CD4-positive, alpha-beta T cell (primary cell): Measurements from ENCODE around the gene THPO. TPM values are rescaled to one million over a fixed set of nuclear protein-coding genes. Genes with fewer than 3 reads are reported as not detected.

Source experiments
- ATAC-seq: fragments of 200-7000 bp; cut with Tn5 transposase; one replicate; pipeline ENCODE4 v1.10.0; 2022; ENCODE audit warnings: mild to moderate bottlenecking; ENCODE audit not compliant: poor library complexity
- CTCF ChIA-PET: fragments of 350-600 bp; sonication (Branson Sonifier 250); formaldehyde crosslinking; loops from one replicate; lab custom pipeline; 2021; ENCODE audit warnings: antibody characterized with exemption, inconsistent platforms; lab: Charles Lee
- POLR2A ChIA-PET: fragments of 350-600 bp; sonication (Branson Sonifier 250); formaldehyde crosslinking; loops from one replicate; lab custom pipeline; 2021; ENCODE audit warnings: antibody characterized with exemption, inconsistent platforms; lab: Charles Lee
- DNase-seq, 14 experiments: peaks; one replicate each; pipeline ENCODE4 v3.0.0-alpha.2; 2013 to 2020; ENCODE audit warnings: mixed read lengths in 2 of 14
- H3K27ac ChIP-seq, 2 donors: one replicate each; pipeline versions ENCODE4 v1.5.1 to v1.7.0; 2013; ENCODE audit warnings: low read length in 2 of 2, low read depth in 1 of 2, mild to moderate bottlenecking in 1 of 2
- H3K27me3 ChIP-seq, 2 experiments: 1 replicate in 1 of 2; 2 replicates in 1 of 2; pipeline versions ENCODE4 v1.6.1 to v1.7.0; 2013; ENCODE audit warnings: low read length in 2 of 2, control low read depth in 1 of 2, mild to moderate bottlenecking in 1 of 2, moderate library complexity in 1 of 2; ENCODE audit not compliant: insufficient read depth in 2 of 2, control insufficient read depth in 1 of 2
- H3K36me3 ChIP-seq: one replicate; pipeline ENCODE4 v1.6.1; 2013; ENCODE audit warnings: low read length, control low read depth; ENCODE audit not compliant: insufficient read depth
- H3K4me1 ChIP-seq: one replicate; pipeline ENCODE4 v1.6.1; 2013; ENCODE audit warnings: low read length, control low read depth; ENCODE audit not compliant: insufficient read depth
- H3K4me3 ChIP-seq: one replicate; pipeline ENCODE4 v1.5.1; 2013; ENCODE audit warnings: mild to moderate bottlenecking, low read length, moderate library complexity
- H3K9me3 ChIP-seq, 2 experiments: 1 replicate in 1 of 2; 2 replicates in 1 of 2; pipeline versions ENCODE4 v1.6.1 to v1.7.0; 2013; ENCODE audit warnings: low read length in 2 of 2, mild to moderate bottlenecking in 2 of 2, control low read depth in 1 of 2, moderate library complexity in 1 of 2; ENCODE audit not compliant: control insufficient read depth in 1 of 2, insufficient read depth in 1 of 2
- H3K27ac Mint-ChIP-seq: one replicate; pipeline ENCODE4 v1.8.0; 2020; ENCODE audit warnings: mixed read lengths
- H3K27me3 Mint-ChIP-seq: one replicate; pipeline ENCODE4 v1.8.0; 2021; ENCODE audit warnings: mixed read lengths
- H3K36me3 Mint-ChIP-seq: one replicate; pipeline ENCODE4 v1.8.0; 2021; ENCODE audit warnings: low read depth, mixed read lengths
- H3K4me1 Mint-ChIP-seq: one replicate; pipeline ENCODE4 v1.8.0; 2021; ENCODE audit warnings: low read depth, mixed read lengths
- H3K4me3 Mint-ChIP-seq: one replicate; pipeline ENCODE4 v1.8.0; 2020; ENCODE audit warnings: mild to moderate bottlenecking, mixed read lengths
- H3K9me3 Mint-ChIP-seq: one replicate; pipeline ENCODE4 v1.8.0; 2020; ENCODE audit warnings: mixed read lengths
- CTCF ChIP-seq: fragments of 200-600 bp; IDR thresholded peaks from one replicate; pipeline ENCODE4 v1.8.0; 2022; ENCODE audit warnings: antibody characterized with exemption, mild to moderate bottlenecking
- intact Hi-C, 2 experiments: fragments of 100-400 bp; cut with DNase I in 1 of 2; cut with micrococcal nuclease in 1 of 2; formaldehyde crosslinking; loops; one replicate each; pipeline versions ENCODE4 v1.15.1 to v1.9.0; 2023 to 2025; cut with DNase I, micrococcal nuclease
- total RNA-seq, 174 experiments: library from RNA in 2 of 174; stranded (reverse) in 2 of 174; gene quantifications; one replicate each; pipeline ENCODE4 v1.2.3 and lab custom pipeline; 2021 to 2026

Gene THPO
- total RNA-seq, 2 experiments from 2014 or later, result not detected

DNA sequence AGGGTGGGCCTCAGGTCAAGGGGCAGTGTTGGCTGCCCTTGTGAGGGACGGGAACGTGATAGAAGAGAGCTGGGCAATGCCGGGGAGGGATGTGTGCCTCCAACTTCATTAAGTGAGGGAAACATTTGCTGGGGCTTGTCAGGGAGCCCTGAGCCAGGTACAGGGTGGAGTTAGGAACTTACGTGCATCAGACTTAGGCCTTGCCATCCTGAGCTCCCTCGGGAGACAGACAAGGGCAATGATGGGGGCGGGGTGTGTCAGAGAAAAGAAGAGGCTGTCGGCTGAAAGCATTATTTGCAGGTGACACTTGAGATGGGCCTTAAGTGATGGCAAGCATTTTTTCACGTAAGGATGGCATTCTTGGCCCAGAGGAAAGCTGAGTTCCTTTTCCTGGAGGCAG, 39.0 kb downstream of the THPO start:
- no peaks in the 10 kb centered on the region for H3K27me3 Mint-ChIP-seq
- no peaks in the 10 kb centered on the region for H3K27me3 ChIP-seq
- peaks cover 30% of the 10 kb centered on the region for H3K36me3 Mint-ChIP-seq
- no peak overlapping the region for H3K4me3 ChIP-seq
- ChIA-PET POLR2A (interaction anchor here (1.9 kb wide), 1 partner anchor 23 kb away, joined by 6 read pairs; the partner anchor contains the start of genes CLCN2 and POLR2H), CTCF (no interaction called here)
- peaks cover 38% of the 10 kb centered on the region for H3K4me1 ChIP-seq
- no peak overlapping the region for H3K27ac ChIP-seq
- ATAC-seq (no peak), DNase-seq (no peak)
- H3K36me3 ChIP-seq, result peaks cover 24% of the 10 kb centered on the region
- H3K4me3 Mint-ChIP-seq, result peak overlapping the region; percentile 45
- no peaks in the 10 kb centered on the region for H3K9me3 Mint-ChIP-seq
- no peaks in the 10 kb centered on the region for H3K9me3 ChIP-seq
- intact Hi-C loops, result no loop called here
- H3K4me1 Mint-ChIP-seq, result peaks cover 32% of the 10 kb centered on the region
- TF ChIP-seq CTCF, result no peak
- no peak overlapping the region for H3K27ac Mint-ChIP-seq

DNA sequence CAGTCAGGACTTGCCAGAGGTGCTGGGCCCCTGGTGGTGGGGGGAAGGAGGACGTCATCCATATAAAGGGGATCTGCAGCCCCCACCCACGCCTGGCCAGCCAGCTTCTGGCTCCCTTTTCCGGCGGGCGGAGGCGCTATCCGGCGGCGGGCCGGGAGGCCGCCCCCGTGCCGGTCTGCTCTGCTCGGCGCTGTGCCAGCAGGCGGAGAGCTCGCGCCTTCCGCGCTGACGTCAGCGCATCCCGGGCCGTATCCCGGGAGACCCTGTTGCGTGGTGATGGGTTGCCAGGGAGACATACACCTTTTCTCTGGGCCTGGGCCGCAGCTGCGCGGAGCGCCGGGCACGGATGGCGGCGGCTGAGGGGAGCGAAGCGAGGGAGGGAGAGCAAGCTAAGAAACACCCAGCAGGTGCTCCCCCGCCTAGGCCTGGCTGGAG, 39.5 kb downstream of the THPO start:
- Histone ChIP-seq H3K27me3 (no peaks in the 10 kb centered on the region), H3K4me1 (peaks cover 38% of the 10 kb centered on the region), H3K27ac (no peak overlapping the region), H3K9me3 (no peaks in the 10 kb centered on the region), H3K36me3 (peaks cover 28% of the 10 kb centered on the region), H3K4me3 (no peak overlapping the region)
- intact Hi-C loops, result no loop called here
- peaks cover 34% of the 10 kb centered on the region for H3K4me1 Mint-ChIP-seq
- H3K4me3 Mint-ChIP-seq, result peak overlapping the region; percentile 45
- ATAC-seq (no peak), DNase-seq (peak in 4 of 14 experiments; percentile 23 to 55 (median 40))
- POLR2A ChIA-PET, result interaction anchor here (1.9 kb wide), 1 partner anchor 23 kb away, joined by 6 read pairs; the partner anchor contains the start of genes CLCN2 and POLR2H
- H3K9me3 Mint-ChIP-seq, result no peaks in the 10 kb centered on the region
- TF ChIP-seq CTCF, result no peak
- no peak overlapping the region for H3K27ac Mint-ChIP-seq
- H3K36me3 Mint-ChIP-seq, result peaks cover 32% of the 10 kb centered on the region
- no peaks in the 10 kb centered on the region for H3K27me3 Mint-ChIP-seq
- CTCF ChIA-PET, result interaction anchor here (1.3 kb wide), 1 partner anchor 16 kb away, joined by 3 read pairs; no protein-coding TSS in a partner anchor

- Mint-ChIP-seq H3K36me3 (peaks cover 35% of the 10 kb centered on the region), H3K4me3 (peak overlapping the region; percentile 68), H3K27ac (no peak overlapping the region), H3K4me1 (peaks cover 34% of the 10 kb centered on the region), H3K27me3 (no peaks in the 10 kb centered on the region), H3K9me3 (no peaks in the 10 kb centered on the region)
- ATAC-seq (no peak), DNase-seq (no peak)
- H3K9me3 ChIP-seq, result no peaks in the 10 kb centered on the region
- no peak for TF ChIP-seq CTCF
- ChIA-PET POLR2A (interaction anchor here (0.7 to 1.9 kb wide), 4 partner anchors 9 to 88 kb away, joined by 3 to 6 read pairs (median 4); partner anchors contain the start of genes CLCN2, EEF1AKMT4 and POLR2H), CTCF (interaction anchor here (1.3 kb wide), 1 partner anchor 16 kb away, joined by 3 read pairs; no protein-coding TSS in a partner anchor)
- peaks cover 31% of the 10 kb centered on the region for H3K36me3 ChIP-seq
- H3K27me3 ChIP-seq, result no peaks in the 10 kb centered on the region
- intact Hi-C loops, result loop anchor here in 1 of 2 experiments (2.0 kb wide), 1 partner anchor 23 kb away; the partner anchor contains the start of genes CLCN2 and POLR2H
- H3K27ac ChIP-seq, result no peak overlapping the region
- no peak overlapping the region for H3K4me3 ChIP-seq
- peaks cover 38% of the 10 kb centered on the region for H3K4me1 ChIP-seq
These were observed 40.0 kb downstream of the THPO start for GRCh38 chr3:184337981-184338380.
